Measurements from ENCODE around the gene PDE3B. TPM values are rescaled to one million over a fixed set of nuclear protein-coding genes. Genes with fewer than 3 reads are reported as not detected.

The PDE3B gene
- total and polyA plus RNA-seq, 9 of the 15 experiments (the other 6 are each of a cell fraction or from before 2014, with no cell fraction given) = 2.3 to 22.5 (median 12.2) TPM

- Histone ChIP-seq H4K20me1 (replicated peaks; ENCODE audit: control insufficient read depth, insufficient read depth, low read length) (no peaks in the 10 kb centered on the region), H3K9me1 (ENCODE audit: control insufficient read depth, insufficient read depth, low read length) (no peaks in the 10 kb centered on the region), H3K4me1 (replicated peaks in 1 of 2; ENCODE audit: control insufficient read depth in 2 of 2, insufficient read depth in 2 of 2, low read length in 2 of 2) (no peaks in the 10 kb centered on the region), H3K9ac (ENCODE audit: insufficient read depth in 1 of 2, low read depth in 2 of 2, low read length in 2 of 2) (no peak overlapping the region), H3K79me2 (ENCODE audit: control insufficient read depth, insufficient read depth, low read length) (peaks cover 17% of the 10 kb centered on the region; the same call in 2 of the 3 replicates), H3K9me3 (replicated peaks; ENCODE audit: control insufficient read depth, insufficient read depth, low read depth, low read length) (no peaks in the 10 kb centered on the region), H2AFZ (ENCODE audit: low read depth, low read length) (no peak overlapping the region), H3K4me2 (ENCODE audit: insufficient read depth, low read length) (no peak overlapping the region), H3K27ac (ENCODE audit: extremely low read depth, low read depth, low read length) (no peak overlapping the region), H3K36me3 (ENCODE audit: control insufficient read depth, insufficient read depth, low read length) (peaks cover 52% of the 10 kb centered on the region), H3K4me3 (no peak overlapping the region), H3K27me3 (ENCODE audit: control insufficient read depth in 2 of 2, insufficient read depth in 2 of 2, low read length in 2 of 2) (no peaks in the 10 kb centered on the region)
- ChIA-PET POLR2A (interaction anchor here (0.6 kb wide), 1 partner anchor 11 kb away, joined by 6 read pairs; no protein-coding TSS in a partner anchor), CTCF (ENCODE audit: low intra/inter-chr PET ratio) (no interaction called here)
- in situ Hi-C loops (cut with MboI) = no loop called here
- intact Hi-C loops (cut with micrococcal nuclease) = no loop called here
- WGBS (ENCODE audit: insufficient coverage, low coverage, missing lambda C conversion rate) = 85% methylated on average over 2 of the region's 2 CpGs
- no peak for ATAC-seq
- DNase-seq (ENCODE audit: extremely low read depth in 1 of 4, low spot score in 3 of 4) = no peak
- no peak for FAIRE-seq
- no TSS peak for BruUV-seq (replicated peaks)
- TF ChIP-seq, protein P1, sequence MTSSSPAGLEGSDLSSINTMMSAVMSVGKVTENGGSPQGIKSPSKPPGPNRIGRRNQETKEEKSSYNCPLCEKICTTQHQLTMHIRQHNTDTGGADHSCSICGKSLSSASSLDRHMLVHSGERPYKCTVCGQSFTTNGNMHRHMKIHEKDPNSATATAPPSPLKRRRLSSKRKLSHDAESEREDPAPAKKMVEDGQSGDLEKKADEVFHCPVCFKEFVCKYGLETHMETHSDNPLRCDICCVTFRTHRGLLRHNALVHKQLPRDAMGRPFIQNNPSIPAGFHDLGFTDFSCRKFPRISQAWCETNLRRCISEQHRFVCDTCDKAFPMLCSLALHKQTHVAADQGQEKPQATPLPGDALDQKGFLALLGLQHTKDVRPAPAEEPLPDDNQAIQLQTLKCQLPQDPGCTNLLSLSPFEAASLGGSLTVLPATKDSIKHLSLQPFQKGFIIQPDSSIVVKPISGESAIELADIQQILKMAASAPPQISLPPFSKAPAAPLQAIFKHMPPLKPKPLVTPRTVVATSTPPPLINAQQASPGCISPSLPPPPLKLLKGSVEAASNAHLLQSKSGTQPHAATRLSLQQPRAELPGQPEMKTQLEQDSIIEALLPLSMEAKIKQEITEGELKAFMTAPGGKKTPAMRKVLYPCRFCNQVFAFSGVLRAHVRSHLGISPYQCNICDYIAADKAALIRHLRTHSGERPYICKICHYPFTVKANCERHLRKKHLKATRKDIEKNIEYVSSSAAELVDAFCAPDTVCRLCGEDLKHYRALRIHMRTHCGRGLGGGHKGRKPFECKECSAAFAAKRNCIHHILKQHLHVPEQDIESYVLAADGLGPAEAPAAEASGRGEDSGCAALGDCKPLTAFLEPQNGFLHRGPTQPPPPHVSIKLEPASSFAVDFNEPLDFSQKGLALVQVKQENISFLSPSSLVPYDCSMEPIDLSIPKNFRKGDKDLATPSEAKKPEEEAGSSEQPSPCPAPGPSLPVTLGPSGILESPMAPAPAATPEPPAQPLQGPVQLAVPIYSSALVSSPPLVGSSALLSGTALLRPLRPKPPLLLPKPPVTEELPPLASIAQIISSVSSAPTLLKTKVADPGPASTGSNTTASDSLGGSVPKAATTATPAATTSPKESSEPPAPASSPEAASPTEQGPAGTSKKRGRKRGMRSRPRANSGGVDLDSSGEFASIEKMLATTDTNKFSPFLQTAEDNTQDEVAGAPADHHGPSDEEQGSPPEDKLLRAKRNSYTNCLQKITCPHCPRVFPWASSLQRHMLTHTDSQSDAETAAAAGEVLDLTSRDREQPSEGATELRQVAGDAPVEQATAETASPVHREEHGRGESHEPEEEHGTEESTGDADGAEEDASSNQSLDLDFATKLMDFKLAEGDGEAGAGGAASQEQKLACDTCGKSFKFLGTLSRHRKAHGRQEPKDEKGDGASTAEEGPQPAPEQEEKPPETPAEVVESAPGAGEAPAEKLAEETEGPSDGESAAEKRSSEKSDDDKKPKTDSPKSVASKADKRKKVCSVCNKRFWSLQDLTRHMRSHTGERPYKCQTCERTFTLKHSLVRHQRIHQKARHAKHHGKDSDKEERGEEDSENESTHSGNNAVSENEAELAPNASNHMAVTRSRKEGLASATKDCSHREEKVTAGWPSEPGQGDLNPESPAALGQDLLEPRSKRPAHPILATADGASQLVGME (CRISPR knock-in tag; IDR thresholded peaks at IDR 0.05) = no peak
- TF ChIP-seq TCFL5 (CRISPR knock-in tag; conservative IDR thresholded peaks at IDR 0.05) (no peak), SRSF3 (IDR thresholded peaks at IDR 0.05; ENCODE audit: insufficient read depth, low read length) (no peak), POLR2G (IDR thresholded peaks at IDR 0.05; ENCODE audit: low read depth, low read length) (no peak), CXXC5 (CRISPR knock-in tag; IDR thresholded peaks at IDR 0.05) (no peak), SUPT5H (IDR thresholded peaks at IDR 0.05) (no peak), NEUROD1 (IDR thresholded peaks at IDR 0.05; ENCODE audit: borderline replicate concordance, low read depth, low read length, partially characterized antibody) (no peak), EZH2 (IDR thresholded peaks at IDR 0.05; ENCODE audit: borderline replicate concordance, low read depth, low read length) (no peak), CHD1 (IDR thresholded peaks at IDR 0.05; ENCODE audit: low read length) (no peak), SNIP1 (IDR thresholded peaks at IDR 0.05; ENCODE audit: low read depth) (no peak)
- TF ChIP-seq, protein P2, sequence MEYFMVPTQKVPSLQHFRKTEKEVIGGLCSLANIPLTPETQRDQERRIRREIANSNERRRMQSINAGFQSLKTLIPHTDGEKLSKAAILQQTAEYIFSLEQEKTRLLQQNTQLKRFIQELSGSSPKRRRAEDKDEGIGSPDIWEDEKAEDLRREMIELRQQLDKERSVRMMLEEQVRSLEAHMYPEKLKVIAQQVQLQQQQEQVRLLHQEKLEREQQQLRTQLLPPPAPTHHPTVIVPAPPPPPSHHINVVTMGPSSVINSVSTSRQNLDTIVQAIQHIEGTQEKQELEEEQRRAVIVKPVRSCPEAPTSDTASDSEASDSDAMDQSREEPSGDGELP (CRISPR knock-in tag; IDR thresholded peaks at IDR 0.05; ENCODE audit: borderline replicate concordance) = no peak
- TF ChIP-seq, protein P3, sequence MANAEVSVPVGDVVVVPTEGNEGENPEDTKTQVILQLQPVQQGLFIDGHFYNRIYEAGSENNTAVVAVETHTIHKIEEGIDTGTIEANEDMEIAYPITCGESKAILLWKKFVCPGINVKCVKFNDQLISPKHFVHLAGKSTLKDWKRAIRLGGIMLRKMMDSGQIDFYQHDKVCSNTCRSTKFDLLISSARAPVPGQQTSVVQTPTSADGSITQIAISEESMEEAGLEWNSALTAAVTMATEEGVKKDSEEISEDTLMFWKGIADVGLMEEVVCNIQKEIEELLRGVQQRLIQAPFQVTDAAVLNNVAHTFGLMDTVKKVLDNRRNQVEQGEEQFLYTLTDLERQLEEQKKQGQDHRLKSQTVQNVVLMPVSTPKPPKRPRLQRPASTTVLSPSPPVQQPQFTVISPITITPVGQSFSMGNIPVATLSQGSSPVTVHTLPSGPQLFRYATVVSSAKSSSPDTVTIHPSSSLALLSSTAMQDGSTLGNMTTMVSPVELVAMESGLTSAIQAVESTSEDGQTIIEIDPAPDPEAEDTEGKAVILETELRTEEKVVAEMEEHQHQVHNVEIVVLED (CRISPR knock-in tag; IDR thresholded peaks at IDR 0.05) = no peak
Observed at GRCh38 chr11:14617241-14618027, 26.2 kb upstream of the PDE3B start.

All from K562 (cell line).